A549 treated with CpdA at 1 μM for 4 hours (cell line): ENCODE measurements around the gene ADARB1. TPM values are rescaled to one million over a fixed set of nuclear protein-coding genes. Genes with fewer than 3 reads are reported as not detected.

Source experiments
- total RNA-seq: library from RNA; stranded (reverse); fragments of 200-300 nt; extraction: Qiagen RNA extraction; gene quantifications from 5 replicates; pipeline ENCODE4 v1.2.3, GENCODE V29; 2022; ENCODE audit warnings: low read depth

ADARB1 gene, protein sequence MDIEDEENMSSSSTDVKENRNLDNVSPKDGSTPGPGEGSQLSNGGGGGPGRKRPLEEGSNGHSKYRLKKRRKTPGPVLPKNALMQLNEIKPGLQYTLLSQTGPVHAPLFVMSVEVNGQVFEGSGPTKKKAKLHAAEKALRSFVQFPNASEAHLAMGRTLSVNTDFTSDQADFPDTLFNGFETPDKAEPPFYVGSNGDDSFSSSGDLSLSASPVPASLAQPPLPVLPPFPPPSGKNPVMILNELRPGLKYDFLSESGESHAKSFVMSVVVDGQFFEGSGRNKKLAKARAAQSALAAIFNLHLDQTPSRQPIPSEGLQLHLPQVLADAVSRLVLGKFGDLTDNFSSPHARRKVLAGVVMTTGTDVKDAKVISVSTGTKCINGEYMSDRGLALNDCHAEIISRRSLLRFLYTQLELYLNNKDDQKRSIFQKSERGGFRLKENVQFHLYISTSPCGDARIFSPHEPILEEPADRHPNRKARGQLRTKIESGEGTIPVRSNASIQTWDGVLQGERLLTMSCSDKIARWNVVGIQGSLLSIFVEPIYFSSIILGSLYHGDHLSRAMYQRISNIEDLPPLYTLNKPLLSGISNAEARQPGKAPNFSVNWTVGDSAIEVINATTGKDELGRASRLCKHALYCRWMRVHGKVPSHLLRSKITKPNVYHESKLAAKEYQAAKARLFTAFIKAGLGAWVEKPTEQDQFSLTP
- total RNA-seq: 4.1 to 6.4 TPM (median 4.4 TPM) in 5 replicates

GRCh38 chr21:45074048-45074817, at the start of gene ADARB1:
Gene ADARB1 (plus strand): TSS chr21:45074580. CDS start chr21:45171657, 97,077 bp downstream.

Other genes with a start within 250 kb of the ADARB1 start
- gene PTTG1IP, start 200.9 kb upstream of the ADARB1 start, total RNA-seq: 88.1 to 104 TPM (median 99.0 TPM) in 5 replicates
- 0.66 to 1.3 TPM (median 0.76 TPM) in 5 replicates for gene ITGB2, start 153.7 kb upstream of the ADARB1 start, total RNA-seq
- gene SLX9, start 134.6 kb upstream of the ADARB1 start, total RNA-seq: 40.5 to 60.2 TPM (median 55.6 TPM) in 5 replicates
- gene POFUT2, start 213.3 kb downstream of the ADARB1 start, total RNA-seq: 20.2 to 24.8 TPM (median 21.4 TPM) in 5 replicates